Measurements from ENCODE around the gene A3GALT2. TPM values are rescaled to one million over a fixed set of nuclear protein-coding genes. Genes with fewer than 3 reads are reported as not detected.

A3GALT2 gene
- polyA plus RNA-seq, 2 of the 4 experiments (the other 2 are of a cell fraction), result not detected

- DNase-seq (ENCODE audit: low read depth in 1 of 2, low spot score in 1 of 2) (no peak), ATAC-seq (no peak), FAIRE-seq (no peak)
- peaks cover 57% of the 10 kb centered on the region for H3K4me1 ChIP-seq
- TF ChIP-seq HOXA7 (CRISPR knock-in tag; IDR thresholded peaks at IDR 0.05), result no peak
- no peak for TF ChIP-seq RCOR1 (IDR thresholded peaks at IDR 0.05; ENCODE audit: low read depth, low read length)
- no peak for TF ChIP-seq HMGXB4 (CRISPR knock-in tag; IDR thresholded peaks at IDR 0.05; ENCODE audit: borderline replicate concordance)
- no peak for TF ChIP-seq ESRRA (IDR thresholded peaks at IDR 0.05; ENCODE audit: borderline replicate concordance, low read length)
- TF ChIP-seq ZSCAN20 (CRISPR knock-in tag; IDR thresholded peaks at IDR 0.05), result no peak
- TF ChIP-seq KDM5A (IDR thresholded peaks at IDR 0.05), result no peak
- no peak for TF ChIP-seq EP300 (IDR thresholded peaks at IDR 0.05)
- no peak for TF ChIP-seq EHF (CRISPR knock-in tag; IDR thresholded peaks at IDR 0.05)
- TF ChIP-seq SMC3 (IDR thresholded peaks at IDR 0.05), result no peak
- no peak for TF ChIP-seq HDAC2 (IDR thresholded peaks at IDR 0.05)
- TF ChIP-seq MAZ (IDR thresholded peaks at IDR 0.05; ENCODE audit: borderline replicate concordance, low read depth, low read length), result no peak
- TF ChIP-seq, protein P1, sequence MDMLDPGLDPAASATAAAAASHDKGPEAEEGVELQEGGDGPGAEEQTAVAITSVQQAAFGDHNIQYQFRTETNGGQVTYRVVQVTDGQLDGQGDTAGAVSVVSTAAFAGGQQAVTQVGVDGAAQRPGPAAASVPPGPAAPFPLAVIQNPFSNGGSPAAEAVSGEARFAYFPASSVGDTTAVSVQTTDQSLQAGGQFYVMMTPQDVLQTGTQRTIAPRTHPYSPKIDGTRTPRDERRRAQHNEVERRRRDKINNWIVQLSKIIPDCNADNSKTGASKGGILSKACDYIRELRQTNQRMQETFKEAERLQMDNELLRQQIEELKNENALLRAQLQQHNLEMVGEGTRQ (IDR thresholded peaks at IDR 0.05), result no peak
- TF ChIP-seq NFE2L2 (conservative IDR thresholded peaks at IDR 0.05; ENCODE audit: low read length), result no peak
- no peak for TF ChIP-seq FOSL2 (IDR thresholded peaks at IDR 0.05)
- TF ChIP-seq FOSL2 (CRISPR knock-in tag; IDR thresholded peaks at IDR 0.05), result no peak
- no peak for TF ChIP-seq REST (IDR thresholded peaks at IDR 0.05)
- no peak for TF ChIP-seq TFCP2L1 (CRISPR knock-in tag; IDR thresholded peaks at IDR 0.05)
- H3K9me3 ChIP-seq, result no peaks in the 10 kb centered on the region
- POLR2A ChIA-PET, result no interaction called here
- H3K4me2 ChIP-seq, result no peak overlapping the region
- CTCF ChIA-PET, result interaction anchor here (1.0 to 1.1 kb wide), 3 partner anchors 30 to 42 kb away, joined by 3 read pairs; no protein-coding TSS in a partner anchor
- no peak overlapping the region for H3K4me3 ChIP-seq
- WGBS (ENCODE audit: missing lambda C conversion rate), result 78% methylated on average over 5 of the region's 6 CpGs
- no peak overlapping the region for H3K27ac ChIP-seq
Observed at GRCh38 chr1:33337441-33337840, 16.5 kb upstream of the A3GALT2 start.

DNA sequence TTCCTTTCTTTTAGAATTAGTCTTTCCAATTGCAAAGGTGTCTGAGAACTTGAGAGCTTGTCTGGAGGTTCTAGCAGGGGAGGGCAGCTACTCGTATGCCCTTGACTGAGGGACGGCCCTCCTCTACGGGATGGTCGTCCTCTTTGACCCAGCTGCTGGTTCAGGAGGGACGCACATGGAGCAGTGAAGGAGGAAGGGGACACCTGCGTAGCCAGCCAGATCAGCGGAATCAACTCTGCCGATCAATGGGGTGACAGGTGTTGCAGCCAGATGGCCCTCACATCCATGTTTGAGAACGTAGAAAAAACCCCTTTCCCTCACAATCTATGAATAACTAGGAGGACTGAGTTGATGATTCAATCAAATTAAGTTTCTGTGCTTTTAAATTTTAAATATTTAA lies 15.7 kb upstream of the A3GALT2 start:
- Histone ChIP-seq H3K4me2 (no peak overlapping the region), H3K27ac (no peak overlapping the region), H3K9me3 (no peaks in the 10 kb centered on the region), H3K4me1 (peaks cover 52% of the 10 kb centered on the region), H3K4me3 (no peak overlapping the region)
- ATAC-seq (no peak), FAIRE-seq (no peak), DNase-seq (ENCODE audit: low read depth in 1 of 2, low spot score in 1 of 2) (no peak)
- POLR2A ChIA-PET, result no interaction called here
- no peak for TF ChIP-seq NR3C1 (IDR thresholded peaks at IDR 0.05)
- WGBS (ENCODE audit: missing lambda C conversion rate), result 76% methylated on average over 9 of the region's 9 CpGs
- CTCF ChIA-PET, result interaction anchor here (1.0 to 1.2 kb wide), 2 partner anchors 30 to 276 kb away, joined by 3 to 5 read pairs; no protein-coding TSS in a partner anchor

GRCh38 chr1:33335020-33335419 lies 14.1 kb upstream of the A3GALT2 start:
- ATAC-seq (no peak), FAIRE-seq (no peak), DNase-seq (ENCODE audit: low read depth in 1 of 2, low spot score in 1 of 2) (no peak)
- Histone ChIP-seq H3K4me3 (no peak overlapping the region), H3K9me3 (no peaks in the 10 kb centered on the region), H3K27ac (no peak overlapping the region), H3K4me1 (peaks cover 36% of the 10 kb centered on the region), H3K4me2 (no peak overlapping the region)
- 75% methylated on average over 4 of the region's 4 CpGs for WGBS (ENCODE audit: missing lambda C conversion rate)
- POLR2A ChIA-PET, result no interaction called here
- TF ChIP-seq HDAC2 (IDR thresholded peaks at IDR 0.05), result no peak
- TF ChIP-seq CHD4 (IDR thresholded peaks at IDR 0.05; ENCODE audit: borderline replicate concordance), result no peak
- TF ChIP-seq, protein P2, sequence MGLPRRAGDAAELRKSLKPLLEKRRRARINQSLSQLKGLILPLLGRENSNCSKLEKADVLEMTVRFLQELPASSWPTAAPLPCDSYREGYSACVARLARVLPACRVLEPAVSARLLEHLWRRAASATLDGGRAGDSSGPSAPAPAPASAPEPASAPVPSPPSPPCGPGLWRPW (IDR thresholded peaks at IDR 0.05), result no peak
- TF ChIP-seq FOSB (CRISPR knock-in tag; IDR thresholded peaks at IDR 0.05), result no peak
- no peak for TF ChIP-seq RFX5 (IDR thresholded peaks at IDR 0.05)
- no peak for TF ChIP-seq CHD2 (IDR thresholded peaks at IDR 0.05; ENCODE audit: low read length, partially characterized antibody)
- no peak for TF ChIP-seq KDM1A (IDR thresholded peaks at IDR 0.05; ENCODE audit: low read depth)
- TF ChIP-seq CBX2 (IDR thresholded peaks at IDR 0.05; ENCODE audit: borderline replicate concordance, low read depth), result no peak
- no peak for TF ChIP-seq ZSCAN20 (CRISPR knock-in tag; IDR thresholded peaks at IDR 0.05)
- TF ChIP-seq RAD21 (conservative IDR thresholded peaks at IDR 0.05 in 1 of 2, IDR thresholded peaks at IDR 0.05 in 1 of 2), result no peak
- CTCF ChIA-PET, result interaction anchor here (1.2 to 1.8 kb wide), 2 partner anchors 24 to 39 kb away, joined by 3 to 4 read pairs; no protein-coding TSS in a partner anchor

All from A549 (cell line).